ENCODE measurements around the gene ZBTB8A.
"Not testable (repeated sequence)": the region's sequence is repeated elsewhere in the genome, so short reads cannot be mapped to it uniquely, and the experiment has no call there.

The ZBTB8A gene

GRCh38 chr1:32539584-32540571 is 651 bp downstream of the ZBTB8A start:
- DNase-seq, result peak; percentile 55

DNA sequence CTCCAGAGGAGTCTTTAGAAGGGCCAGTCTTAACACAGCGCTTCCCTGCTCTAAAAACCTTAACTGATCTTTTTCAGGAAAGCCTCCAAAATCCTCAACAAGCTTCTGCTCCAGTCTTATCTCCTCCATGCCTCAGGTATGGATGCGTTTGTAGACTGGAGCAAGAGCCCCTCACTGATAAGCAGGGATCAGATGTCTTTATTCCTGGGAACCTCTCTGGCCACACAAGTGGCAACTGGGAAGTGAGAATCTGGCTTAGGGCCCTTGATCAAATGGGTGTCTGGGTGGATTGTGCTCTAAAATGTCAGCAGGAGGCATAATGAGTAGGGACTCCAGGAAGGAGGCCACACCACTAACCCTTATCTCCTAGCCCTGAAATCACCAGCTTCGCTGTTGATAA is 1.4 kb downstream of the ZBTB8A start:
- peak; percentile 42 for DNase-seq

DNA sequence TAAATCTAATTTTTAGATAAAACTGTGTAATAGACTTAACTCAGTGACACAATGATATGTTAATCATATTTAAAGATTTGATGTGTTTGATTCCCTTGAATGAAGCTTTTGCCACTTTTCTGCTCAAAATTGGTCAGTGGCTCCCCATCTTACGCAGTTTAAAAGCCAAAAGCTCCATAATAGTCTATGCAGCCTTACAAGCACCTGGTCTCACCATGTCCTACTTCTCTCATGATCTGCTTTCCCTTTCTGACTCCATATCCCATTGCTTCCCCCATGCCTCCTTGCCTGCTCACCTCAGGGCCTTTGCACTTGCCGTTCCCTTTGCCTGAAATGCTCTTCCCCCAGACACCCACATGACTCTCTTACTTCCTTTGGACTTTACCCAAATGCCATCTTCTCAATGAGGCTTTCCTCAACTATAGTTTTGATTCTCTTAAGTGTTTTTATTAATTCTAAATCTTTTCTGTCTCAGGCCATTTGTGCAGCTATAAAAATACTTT is 1.9 kb downstream of the ZBTB8A start:
- no peak for DNase-seq

DNA sequence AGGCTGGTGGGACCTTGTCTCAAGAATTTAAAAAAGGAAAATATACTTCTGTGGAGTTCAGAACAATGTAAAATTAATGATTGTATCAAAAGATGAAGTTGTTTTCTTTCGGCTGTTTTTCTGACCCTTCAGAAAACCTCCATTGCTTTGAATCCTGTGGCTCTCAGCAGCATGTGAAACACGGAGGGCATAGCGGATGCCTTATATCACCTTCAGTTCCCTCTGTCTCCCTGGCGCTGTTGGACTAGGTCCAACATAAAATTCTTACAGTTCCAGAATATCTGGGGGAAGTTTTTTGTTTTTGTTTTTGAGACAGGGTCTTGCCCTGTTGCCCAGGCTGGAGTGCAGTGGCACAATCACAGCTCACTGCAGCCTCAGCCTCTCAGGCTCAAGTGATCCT is 7.4 kb downstream of the ZBTB8A start:
- no peak for DNase-seq

GRCh38 chr1:32549616-32550015 is 10.4 kb downstream of the ZBTB8A start:
- no peak for DNase-seq

- no peak for DNase-seq
Observed at GRCh38 chr1:32554288-32554687, 15.1 kb downstream of the ZBTB8A start.

GRCh38 chr1:32557035-32557434 is 17.8 kb downstream of the ZBTB8A start:
- not testable (repeated sequence) for DNase-seq

DNA sequence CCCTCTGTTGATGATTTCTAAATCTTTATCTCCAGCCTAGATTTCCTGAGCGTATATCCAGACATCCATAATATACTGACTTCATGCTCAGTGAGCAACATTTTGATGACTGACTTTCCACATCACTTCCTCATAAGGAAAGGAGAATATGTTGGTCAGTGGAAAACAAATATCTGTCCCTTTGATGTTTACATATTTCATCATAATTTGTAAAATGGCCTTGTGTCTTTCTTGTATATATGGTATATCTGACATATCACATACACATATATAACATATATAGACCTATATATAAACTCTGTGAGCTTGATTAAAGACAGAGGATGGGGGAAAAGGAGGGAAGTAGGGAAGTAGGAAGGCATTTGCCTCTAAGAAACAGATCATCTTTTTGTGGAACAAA is 18.6 kb downstream of the ZBTB8A start:
- DNase-seq, result no peak

- no peak for DNase-seq
Observed at GRCh38 chr1:32568929-32569328, 29.7 kb downstream of the ZBTB8A start.

DNA sequence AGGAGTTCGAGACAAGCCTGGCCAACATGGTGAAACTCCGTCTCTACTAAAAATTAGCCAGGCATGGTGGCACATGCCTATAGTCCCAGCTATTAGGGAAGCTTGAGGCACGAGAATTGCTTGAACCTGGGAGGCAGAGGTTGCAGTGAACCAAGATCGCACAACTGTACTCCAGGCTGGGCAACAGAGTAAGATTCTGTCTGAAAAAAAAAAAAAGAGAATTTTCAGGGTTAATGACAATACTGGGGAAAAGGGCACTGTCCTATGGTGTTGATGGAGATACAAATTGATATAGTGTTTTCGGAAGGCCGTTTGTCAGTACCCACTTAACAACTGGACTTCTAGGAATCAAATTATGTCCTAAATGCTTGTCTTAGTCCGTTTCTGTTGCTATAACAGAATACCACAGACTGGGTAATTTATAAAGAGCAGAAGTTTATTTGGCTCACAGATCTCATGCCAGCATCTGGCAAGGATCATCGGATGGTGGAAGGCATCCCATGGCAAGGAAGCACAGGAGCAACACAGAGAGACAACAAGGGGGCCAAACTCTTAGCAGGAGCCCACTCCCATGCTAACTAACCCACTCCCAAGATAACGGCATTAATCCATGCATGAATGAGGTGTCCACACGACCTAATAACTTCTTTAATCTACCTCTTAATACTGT is 41.3 kb downstream of the ZBTB8A start:
- DNase-seq, result no peak

DNA sequence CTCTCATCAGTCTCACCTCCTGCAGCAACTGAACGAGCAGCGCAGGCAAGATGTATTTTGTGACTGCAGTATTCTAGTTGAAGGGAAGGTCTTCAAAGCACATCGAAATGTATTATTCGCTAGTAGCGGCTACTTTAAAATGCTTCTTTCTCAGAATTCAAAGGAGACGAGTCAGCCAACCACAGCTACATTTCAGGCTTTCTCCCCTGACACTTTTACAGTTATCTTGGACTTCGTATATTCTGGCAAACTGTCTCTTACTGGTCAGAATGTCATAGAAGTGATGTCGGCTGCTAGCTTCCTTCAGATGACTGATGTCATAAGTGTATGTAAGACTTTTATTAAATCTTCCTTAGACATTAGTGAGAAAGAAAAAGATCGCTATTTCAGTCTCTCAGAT is 53.7 kb downstream of the ZBTB8A start:
- no peak for DNase-seq

DNA sequence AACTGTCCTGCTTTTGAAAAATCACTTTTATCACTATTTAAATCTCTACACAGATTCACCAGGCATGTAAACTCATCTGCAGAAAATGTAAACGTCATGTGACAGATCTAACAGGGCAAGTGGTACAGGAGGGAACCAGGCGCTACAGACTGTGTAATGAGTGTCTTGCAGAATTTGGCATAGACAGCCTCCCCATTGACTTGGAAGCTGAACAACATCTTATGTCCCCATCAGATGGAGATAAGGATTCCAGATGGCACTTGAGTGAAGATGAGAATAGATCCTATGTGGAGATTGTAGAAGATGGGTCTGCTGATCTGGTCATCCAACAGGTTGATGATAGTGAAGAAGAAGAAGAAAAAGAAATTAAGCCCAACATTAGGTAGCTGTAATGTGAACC is 60.8 kb downstream of the ZBTB8A start:
- DNase-seq, result no peak

DNA sequence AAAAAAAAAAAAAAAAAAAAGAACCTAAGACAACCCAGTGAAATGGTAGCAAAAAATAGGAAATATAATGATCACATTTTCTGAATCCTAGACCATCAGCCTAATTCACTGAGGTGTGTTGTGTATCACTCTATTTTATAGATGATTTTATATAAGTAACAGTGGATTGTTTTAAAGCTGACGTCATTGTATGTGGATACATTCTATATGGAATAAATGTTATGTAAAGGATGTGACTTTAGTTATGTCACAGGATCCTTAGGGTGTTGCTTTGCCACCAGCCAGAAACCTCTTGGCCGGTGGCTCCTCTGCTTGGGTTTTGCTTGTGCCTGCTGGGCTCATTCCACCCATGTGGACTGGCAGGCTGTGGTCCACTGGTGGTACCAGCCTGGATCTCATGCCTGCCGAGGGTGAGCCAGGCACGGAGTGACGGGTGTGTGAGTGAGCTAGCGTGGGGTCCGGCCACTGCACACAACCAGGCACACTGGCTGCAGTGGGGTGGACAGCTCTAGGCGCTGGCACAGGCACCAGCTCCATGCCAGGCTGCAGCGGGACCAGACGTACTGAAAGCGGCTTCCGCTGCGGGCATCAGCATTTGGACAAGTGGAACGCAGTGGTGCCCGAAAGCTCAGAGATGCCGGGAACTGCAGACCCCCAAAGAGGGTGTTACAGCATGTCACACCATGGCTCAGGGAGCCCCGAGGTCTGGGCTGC is 66.6 kb downstream of the ZBTB8A start:
- DNase-seq, result no peak

- DNase-seq, result no peak
Observed at GRCh38 chr1:32606565-32607371, 67.5 kb downstream of the ZBTB8A start.

GRCh38 chr1:32609180-32609579 is 70.0 kb downstream of the ZBTB8A start:
- no peak for DNase-seq

- DNase-seq, result no peak
Observed at GRCh38 chr1:32611859-32612188, 72.6 kb downstream of the ZBTB8A start.

GRCh38 chr1:32612189-32612881 is 73.1 kb downstream of the ZBTB8A start:
- DNase-seq, result peak; percentile 88

- no peak for DNase-seq
Observed at GRCh38 chr1:32613472-32613871, 74.2 kb downstream of the ZBTB8A start.

- no peak for DNase-seq
Observed at GRCh38 chr1:32618673-32619221, 79.5 kb downstream of the ZBTB8A start.

DNA sequence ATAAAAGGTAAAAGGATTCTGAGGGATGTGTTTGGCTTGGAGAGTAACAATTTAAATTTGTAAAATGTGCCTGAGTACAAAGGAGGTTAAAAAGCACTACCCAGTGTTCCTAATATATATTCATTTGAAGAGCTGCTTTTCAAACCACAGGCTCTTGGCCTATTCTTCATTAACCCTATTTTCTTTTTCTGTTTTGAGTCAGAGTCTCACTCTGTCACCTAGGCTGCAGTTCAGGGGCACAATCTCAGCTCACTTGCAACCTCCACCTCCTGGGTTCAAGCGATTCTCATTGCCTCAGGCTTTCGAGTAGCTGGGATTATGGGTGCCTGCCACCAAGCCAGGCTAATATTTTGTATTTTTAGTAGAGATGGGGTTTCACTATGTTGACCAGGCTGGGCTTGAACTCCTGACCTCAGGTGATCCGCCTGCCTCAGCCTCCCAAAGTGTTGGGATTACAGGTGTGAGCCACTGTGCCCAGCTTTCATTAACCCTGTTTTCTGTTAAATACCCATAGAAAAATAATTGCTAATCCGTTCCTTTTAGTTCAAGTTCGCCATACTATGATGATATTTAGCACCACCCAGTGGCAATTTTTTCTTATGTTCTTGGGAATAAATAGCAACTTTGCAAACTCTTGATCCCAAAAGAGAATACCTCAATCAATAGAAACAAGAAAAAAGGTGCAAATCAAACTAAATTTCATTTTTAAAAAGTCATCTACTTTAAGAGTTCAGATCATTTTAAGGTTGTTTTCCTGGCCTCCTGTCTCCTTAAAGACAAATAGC is 80.7 kb downstream of the ZBTB8A start:
- DNase-seq, result no peak

DNA sequence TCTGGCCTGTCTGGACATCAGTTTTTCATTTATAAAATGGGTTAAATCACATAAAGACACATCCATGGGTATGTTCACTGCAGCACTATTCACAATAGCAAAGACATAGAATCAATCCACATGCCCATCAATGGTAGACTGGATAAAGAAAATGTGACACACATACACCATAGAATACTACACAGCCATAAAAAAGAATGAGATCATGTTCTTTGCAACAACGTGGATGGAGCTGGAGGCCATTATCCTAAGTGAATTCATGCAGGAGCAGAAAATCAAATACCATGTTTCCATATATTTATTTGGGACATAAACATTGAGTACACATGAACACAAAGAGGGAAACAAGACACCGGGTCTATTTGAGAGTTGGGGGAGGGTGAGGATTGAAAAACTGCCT is 83.0 kb downstream of the ZBTB8A start:
- DNase-seq, result no peak
